K562 (cell line): Measurements from ENCODE around the gene ERAS. TPM values are rescaled to one million over a fixed set of nuclear protein-coding genes. Genes with fewer than 3 reads are reported as not detected.
A peak's percentile ranks its signal among the peaks of the same experiment; 100 is the strongest.

ENCODE experiments used
- ARID2 ChIP-seq: fragments of 450-650 bp; IDR thresholded peaks from 2 replicates; pipeline ENCODE4 v1.6.1; 2017; ENCODE audit warnings: antibody characterized with exemption, mild to moderate bottlenecking
- CGGBP1 ChIP-seq: fragments of 250-450 bp; sonication (Bioruptor Pico); IDR thresholded peaks from 2 replicates; pipeline ENCODE4 v1.9.0; 2021; ENCODE audit warnings: mild to moderate bottlenecking
- E4F1 ChIP-seq: fragments of 250-450 bp; sonication (Bioruptor Pico); IDR thresholded peaks from 2 replicates; pipeline ENCODE4 v1.5.0; 2021; ENCODE audit warnings: mild to moderate bottlenecking, borderline replicate concordance
- HDGF ChIP-seq: fragments of 450-650 bp; IDR thresholded peaks from 2 replicates; pipeline ENCODE4 v1.6.1; 2016
- IRF2 ChIP-seq: sonication (generic); formaldehyde crosslinking; IDR thresholded peaks from 2 replicates; pipeline ENCODE4 v1.8.1; 2022; ENCODE audit warnings: mild to moderate bottlenecking, missing genetic modification reagents
- RAD51 ChIP-seq: fragments of 450-650 bp; IDR thresholded peaks from 2 replicates; pipeline ENCODE4 v1.7.1; 2016; ENCODE audit warnings: low read depth, mild to moderate bottlenecking, borderline replicate concordance
- RBFOX2 ChIP-seq: fragments of 200-400 bp; formaldehyde crosslinking; IDR thresholded peaks from 2 replicates; pipeline ENCODE4 v1.6.1; 2017; ENCODE audit warnings: low read depth, mild to moderate bottlenecking, low read length, moderate library complexity
- RNF2 ChIP-seq: sonication (generic); IDR thresholded peaks from 2 replicates; pipeline ENCODE4 v1.6.1; 2016
- SIN3B ChIP-seq: fragments of 450-650 bp; IDR thresholded peaks from 2 replicates; pipeline ENCODE4 v1.6.1; 2017; ENCODE audit warnings: low read depth, mild to moderate bottlenecking, moderate library complexity
- SLC30A9 ChIP-seq: fragments of 250-450 bp; sonication (Bioruptor Pico); IDR thresholded peaks from 2 replicates; pipeline ENCODE4 v1.8.0; 2022; ENCODE audit warnings: mild to moderate bottlenecking, moderate library complexity
- SOX6 ChIP-seq: fragments of 450-650 bp; IDR thresholded peaks from 2 replicates; pipeline ENCODE4 v1.6.1; 2014; ENCODE audit warnings: mild to moderate bottlenecking
- SP1 ChIP-seq: sonication (generic); formaldehyde crosslinking; IDR thresholded peaks from 2 replicates; pipeline ENCODE4 v1.8.1; 2022; ENCODE audit warnings: mild to moderate bottlenecking, missing genetic modification reagents
- TEAD1 ChIP-seq, 2 experiments: fragments of 450-650 bp in 1 of 2; sonication (generic) in 1 of 2; formaldehyde crosslinking; IDR thresholded peaks; 2 replicates each; pipeline versions ENCODE4 v1.4.0 to v1.8.0; 2020 to 2022; ENCODE audit warnings: mild to moderate bottlenecking in 2 of 2, missing genetic modification reagents in 1 of 2
- ZNF316 ChIP-seq: fragments of 450-650 bp; IDR thresholded peaks from 2 replicates; pipeline ENCODE4 v1.6.1; 2016
- ZNF436 ChIP-seq: fragments of 250-450, 450-650 bp; sonication (Bioruptor Pico); formaldehyde crosslinking; IDR thresholded peaks from 2 replicates; pipeline ENCODE4 v1.7.0; 2020; ENCODE audit warnings: mild to moderate bottlenecking
- ZNF609 ChIP-seq: sonication (generic); formaldehyde crosslinking; IDR thresholded peaks from 2 replicates; pipeline ENCODE4 v1.8.1; 2023; ENCODE audit warnings: missing genetic modification reagents, mild to moderate bottlenecking, borderline replicate concordance
- polyA plus RNA-seq, 8 experiments: library from polyadenylated mRNA; depleted of rRNA in 4 of 8; stranded (reverse) in 5 of 8; unstranded in 3 of 8; fragments of >200 nt; fragmentation: Nextera tagmentation in 2 of 8; fragmentation: Illumina TruSeq in 1 of 8; extraction: Ambion mirVana in 2 of 8; extraction: Trizol in 1 of 8; gene quantifications; 2 replicates each; pipeline versions ENCODE4 v1.2.1 to v1.2.3, GENCODE V29; 2011 to 2014; ENCODE audit warnings: inconsistent platforms in 1 of 8, missing spikeins in 1 of 8
- total RNA-seq, 7 experiments: library from RNA; depleted of rRNA in 6 of 7; stranded (reverse); fragments of >200 nt in 6 of 7; fragmentation: Illumina TruSeq in 2 of 7; extraction: Trizol in 2 of 7; gene quantifications; 2 replicates each; pipeline versions ENCODE4 v1.2.1 to v1.2.3, GENCODE V29; 2011 to 2021; ENCODE audit warnings: low replicate concordance in 1 of 7
- TF ChIP-seq, protein P1 (sequence below), 3 experiments: IDR thresholded peaks in 2 of 3; conservative IDR thresholded peaks in 1 of 3; 2 replicates each; pipeline ENCODE4 v1.5.1; 2011 to 2012; ENCODE audit warnings: low read length in 3 of 3, mild to moderate bottlenecking in 3 of 3, control low read depth in 2 of 3, improper control_type of control experiment in 1 of 3, inconsistent platforms in 1 of 3, low read depth in 1 of 3, mixed read lengths in 1 of 3, moderate library complexity in 1 of 3; ENCODE audit not compliant: insufficient read depth in 2 of 3
- TF ChIP-seq, protein P2 (sequence below): fragments of 450-650 bp; formaldehyde crosslinking; IDR thresholded peaks from 2 replicates; pipeline ENCODE4 v1.4.0; 2020; ENCODE audit warnings: mild to moderate bottlenecking, moderate library complexity

ERAS gene
- total and polyA plus RNA-seq, 9 of the 15 experiments (the other 6 are each of a cell fraction or from before 2014, with no cell fraction given), result 0.07 to 0.12 TPM; not detected in 7

- TF ChIP-seq IRF2 (no peak), CGGBP1 (CRISPR knock-in tag) (no peak), HDGF (0 out of 2 replicates have a peak, but pooled peaks have one; percentile 45), ARID2 (no peak), E4F1 (no peak), SIN3B (no peak), RAD51 (peak; percentile 46; the same call in 1 of the 2 replicates), SOX6 (peak; percentile 59), RBFOX2 (peak; percentile 30; the same call in 1 of the 2 replicates), RNF2 (no peak; the same call in 1 of the 2 replicates), TEAD1 (CRISPR knock-in tag; IDR thresholded peaks at IDR 0.05) (peak in 1 of 2 experiments; percentile 55; a peak in 1 of 4 replicates), ZNF436 (CRISPR knock-in tag) (no peak), SP1 (peak; percentile 79), ZNF316 (peak; percentile 34; the same call in 1 of the 2 replicates), SLC30A9 (no peak), ZNF609 (peak; percentile 85; the same call in 1 of the 2 replicates)
- TF ChIP-seq, protein P1, sequence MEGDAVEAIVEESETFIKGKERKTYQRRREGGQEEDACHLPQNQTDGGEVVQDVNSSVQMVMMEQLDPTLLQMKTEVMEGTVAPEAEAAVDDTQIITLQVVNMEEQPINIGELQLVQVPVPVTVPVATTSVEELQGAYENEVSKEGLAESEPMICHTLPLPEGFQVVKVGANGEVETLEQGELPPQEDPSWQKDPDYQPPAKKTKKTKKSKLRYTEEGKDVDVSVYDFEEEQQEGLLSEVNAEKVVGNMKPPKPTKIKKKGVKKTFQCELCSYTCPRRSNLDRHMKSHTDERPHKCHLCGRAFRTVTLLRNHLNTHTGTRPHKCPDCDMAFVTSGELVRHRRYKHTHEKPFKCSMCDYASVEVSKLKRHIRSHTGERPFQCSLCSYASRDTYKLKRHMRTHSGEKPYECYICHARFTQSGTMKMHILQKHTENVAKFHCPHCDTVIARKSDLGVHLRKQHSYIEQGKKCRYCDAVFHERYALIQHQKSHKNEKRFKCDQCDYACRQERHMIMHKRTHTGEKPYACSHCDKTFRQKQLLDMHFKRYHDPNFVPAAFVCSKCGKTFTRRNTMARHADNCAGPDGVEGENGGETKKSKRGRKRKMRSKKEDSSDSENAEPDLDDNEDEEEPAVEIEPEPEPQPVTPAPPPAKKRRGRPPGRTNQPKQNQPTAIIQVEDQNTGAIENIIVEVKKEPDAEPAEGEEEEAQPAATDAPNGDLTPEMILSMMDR (IDR thresholded peaks at IDR 0.05 in 2 of 3, conservative IDR thresholded peaks at IDR 0.05 in 1 of 3; ENCODE audit: insufficient read depth in 2 of 3, low read depth in 1 of 3, low read length in 3 of 3), result no peak
- TF ChIP-seq, protein P2, sequence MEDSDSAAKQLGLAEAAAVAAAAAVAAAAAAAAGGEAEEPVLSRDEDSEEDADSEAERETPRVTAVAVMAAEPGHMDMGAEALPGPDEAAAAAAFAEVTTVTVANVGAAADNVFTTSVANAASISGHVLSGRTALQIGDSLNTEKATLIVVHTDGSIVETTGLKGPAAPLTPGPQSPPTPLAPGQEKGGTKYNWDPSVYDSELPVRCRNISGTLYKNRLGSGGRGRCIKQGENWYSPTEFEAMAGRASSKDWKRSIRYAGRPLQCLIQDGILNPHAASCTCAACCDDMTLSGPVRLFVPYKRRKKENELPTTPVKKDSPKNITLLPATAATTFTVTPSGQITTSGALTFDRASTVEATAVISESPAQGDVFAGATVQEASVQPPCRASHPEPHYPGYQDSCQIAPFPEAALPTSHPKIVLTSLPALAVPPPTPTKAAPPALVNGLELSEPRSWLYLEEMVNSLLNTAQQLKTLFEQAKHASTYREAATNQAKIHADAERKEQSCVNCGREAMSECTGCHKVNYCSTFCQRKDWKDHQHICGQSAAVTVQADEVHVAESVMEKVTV (CRISPR knock-in tag), result no peak
Observed at GRCh38 chrX:48794340-48794910, 31.9 kb upstream of the ERAS start (continued).
